Measurements from ENCODE around the gene DSC2. TPM values are rescaled to one million over a fixed set of nuclear protein-coding genes. Genes with fewer than 3 reads are reported as not detected.
"Not testable (repeated sequence)": the region's sequence is repeated elsewhere in the genome, so short reads cannot be mapped to it uniquely, and the experiment has no call there.

The DSC2 gene
- total RNA-seq (2014; rRNA removed; shearing (Covaris generic)): not detected in 2 replicates

DNA sequence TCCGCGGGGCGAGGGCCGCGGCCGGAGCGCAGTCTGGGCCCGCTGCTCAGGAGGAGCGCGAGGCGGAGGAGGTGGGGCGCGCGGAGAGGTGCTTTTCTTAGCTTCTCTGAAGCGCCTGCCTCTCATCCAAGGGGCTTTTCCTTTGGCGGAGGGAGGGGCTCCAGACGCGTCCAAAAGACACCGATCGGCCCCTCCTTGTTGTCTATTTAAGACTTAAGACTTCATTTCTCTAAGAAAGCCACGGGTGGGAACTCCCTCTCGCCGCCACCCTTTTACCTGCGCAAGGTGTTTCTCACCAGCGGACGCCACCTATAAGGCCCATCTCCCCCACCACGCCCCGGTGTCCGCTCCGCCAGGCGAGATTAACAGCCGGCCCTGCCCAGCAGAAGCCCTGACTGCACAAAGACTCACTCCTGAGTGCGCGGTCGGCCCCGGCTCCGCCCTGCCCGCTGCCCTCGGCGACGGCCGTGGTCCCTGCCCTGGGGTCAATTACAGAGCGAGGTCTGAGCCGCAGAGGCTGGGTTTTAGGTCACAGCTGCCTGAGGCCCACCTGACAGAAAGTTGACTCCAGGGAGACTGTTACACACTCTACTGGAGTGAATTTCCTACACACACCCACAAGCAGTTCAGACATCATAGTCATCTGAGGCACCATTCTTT lies at the start of gene DSC2:
DSC2 (minus strand) TSS at position 397 of the 660 bp plus-strand sequence. CDS start 450 bp downstream, outside the sequence.
- no peak for DNase-seq (ENCODE audit: low read depth)

DNA sequence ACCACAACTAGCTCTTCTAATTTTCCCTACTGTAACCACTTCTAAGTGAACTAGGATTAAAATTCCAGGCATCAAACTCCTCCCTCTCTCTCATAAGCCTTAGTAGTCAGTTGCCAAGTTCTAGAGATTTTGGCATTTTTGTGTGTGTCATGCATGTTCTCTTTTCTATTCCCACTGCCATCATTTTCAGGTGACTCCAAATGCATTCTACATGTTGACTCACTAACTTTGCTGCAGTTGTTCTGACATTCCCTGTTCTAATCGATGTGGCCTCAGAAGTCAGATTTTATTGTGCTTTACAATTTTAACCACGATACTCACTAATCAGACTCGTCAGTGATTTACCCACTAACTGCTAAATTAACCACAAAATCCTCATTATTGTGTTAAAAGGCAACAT lies 47.1 kb upstream of the DSC2 start:
- DNase-seq (ENCODE audit: low read depth): no peak

DNA sequence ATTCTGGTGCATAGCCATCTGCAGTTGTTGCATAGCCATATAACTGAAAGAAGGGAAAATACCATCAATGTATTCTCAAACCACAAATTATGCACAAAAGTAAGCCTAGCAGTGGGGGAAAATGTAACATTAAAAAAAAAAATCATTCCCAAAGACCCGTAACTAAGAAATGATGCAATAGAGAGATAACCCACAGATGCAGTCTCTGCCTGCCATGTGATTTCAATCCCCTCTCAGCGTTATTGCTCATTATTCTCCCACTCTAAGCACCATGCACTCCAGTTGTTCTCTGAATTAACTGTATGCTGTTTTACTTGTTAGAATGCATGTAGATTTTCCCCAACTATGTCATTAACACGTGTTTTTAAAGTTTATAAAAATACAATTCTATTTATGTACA lies 46.4 kb upstream of the DSC2 start:
- no peak for DNase-seq (ENCODE audit: low read depth)

GRCh38 chr18:31146809-31147208 lies 44.6 kb upstream of the DSC2 start:
- no peak for DNase-seq (ENCODE audit: low read depth)

GRCh38 chr18:31143025-31143424 lies 40.8 kb upstream of the DSC2 start:
- DNase-seq (ENCODE audit: low read depth): no peak

DNA sequence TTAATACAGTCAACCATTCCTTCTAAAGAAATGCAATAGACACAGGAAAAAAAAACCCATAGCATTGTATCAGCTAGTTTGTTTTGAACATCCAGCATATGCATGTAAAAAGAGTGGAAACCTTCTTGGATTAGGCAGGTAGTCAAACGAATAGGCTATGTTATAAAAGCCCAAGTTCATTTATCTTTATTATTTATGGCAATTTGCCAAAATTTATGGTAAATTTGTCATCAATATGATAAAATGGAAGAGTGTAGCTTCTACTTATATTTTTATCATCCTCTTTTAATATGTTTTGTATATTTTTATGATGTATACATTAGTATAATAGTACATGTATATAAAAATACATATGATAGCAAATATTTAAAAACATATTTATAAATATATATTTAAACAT lies 36.5 kb upstream of the DSC2 start:
- DNase-seq (ENCODE audit: low read depth): no peak

GRCh38 chr18:31134988-31135529 lies 32.8 kb upstream of the DSC2 start:
- DNase-seq (ENCODE audit: low read depth): no peak

DNA sequence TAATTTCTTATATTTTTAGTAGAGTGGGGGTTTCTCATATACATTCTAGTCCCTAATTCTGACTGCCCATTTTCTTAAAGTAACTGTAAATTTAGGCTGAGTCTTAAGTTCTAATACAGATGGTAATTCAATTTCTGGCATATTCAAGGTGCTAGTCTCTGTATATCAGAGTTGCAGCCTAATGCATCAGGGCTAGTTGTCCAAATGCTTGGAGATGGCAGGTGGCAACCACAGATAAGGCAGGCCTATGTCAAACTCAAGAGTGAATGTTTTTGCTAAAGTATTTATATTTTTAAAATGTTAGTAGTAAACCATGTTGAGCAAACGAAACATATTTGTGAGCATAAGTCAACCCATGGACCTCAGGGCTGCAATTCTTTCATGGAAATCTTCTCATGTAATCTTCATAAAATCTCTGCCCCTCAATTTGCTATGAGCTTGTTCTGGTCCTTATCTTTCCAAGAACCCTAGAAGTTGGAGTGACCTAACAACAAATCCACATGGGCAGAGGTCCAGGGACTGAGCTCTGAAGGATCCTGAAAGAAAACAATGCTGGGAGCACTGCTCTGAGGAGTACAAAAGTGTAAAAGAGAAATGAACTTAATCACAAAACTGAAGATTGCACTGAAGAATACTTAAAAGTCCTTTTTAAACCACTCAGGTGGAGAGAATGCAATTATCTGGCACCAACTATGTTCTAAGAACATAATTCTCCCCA lies 27.3 kb upstream of the DSC2 start:
- DNase-seq (ENCODE audit: low read depth): no peak

- no peak for DNase-seq (ENCODE audit: low read depth)
These were observed 23.7 kb upstream of the DSC2 start for GRCh38 chr18:31125878-31126277.

GRCh38 chr18:31123125-31123524 lies 20.9 kb upstream of the DSC2 start:
- not testable (repeated sequence) for DNase-seq (ENCODE audit: low read depth)

DNA sequence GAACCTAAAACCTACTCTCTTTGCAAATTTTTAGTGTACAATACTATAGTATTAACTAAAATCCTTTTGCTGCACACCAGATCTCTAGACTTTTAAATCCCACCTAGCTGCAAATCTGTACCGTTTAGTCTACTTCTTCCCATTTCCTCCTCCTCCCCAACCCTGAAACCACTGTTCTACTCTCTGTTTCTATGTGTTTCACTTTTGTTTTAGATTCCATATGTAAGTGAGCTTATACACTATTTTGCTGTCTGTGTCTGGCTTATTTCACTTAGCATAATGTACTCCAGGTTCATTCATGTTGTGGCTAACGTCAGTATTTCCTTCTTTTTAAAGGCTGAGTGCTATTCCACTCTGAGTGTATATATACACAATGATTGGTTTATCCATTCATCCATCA lies 18.4 kb upstream of the DSC2 start:
- no peak for DNase-seq (ENCODE audit: low read depth)

DNA sequence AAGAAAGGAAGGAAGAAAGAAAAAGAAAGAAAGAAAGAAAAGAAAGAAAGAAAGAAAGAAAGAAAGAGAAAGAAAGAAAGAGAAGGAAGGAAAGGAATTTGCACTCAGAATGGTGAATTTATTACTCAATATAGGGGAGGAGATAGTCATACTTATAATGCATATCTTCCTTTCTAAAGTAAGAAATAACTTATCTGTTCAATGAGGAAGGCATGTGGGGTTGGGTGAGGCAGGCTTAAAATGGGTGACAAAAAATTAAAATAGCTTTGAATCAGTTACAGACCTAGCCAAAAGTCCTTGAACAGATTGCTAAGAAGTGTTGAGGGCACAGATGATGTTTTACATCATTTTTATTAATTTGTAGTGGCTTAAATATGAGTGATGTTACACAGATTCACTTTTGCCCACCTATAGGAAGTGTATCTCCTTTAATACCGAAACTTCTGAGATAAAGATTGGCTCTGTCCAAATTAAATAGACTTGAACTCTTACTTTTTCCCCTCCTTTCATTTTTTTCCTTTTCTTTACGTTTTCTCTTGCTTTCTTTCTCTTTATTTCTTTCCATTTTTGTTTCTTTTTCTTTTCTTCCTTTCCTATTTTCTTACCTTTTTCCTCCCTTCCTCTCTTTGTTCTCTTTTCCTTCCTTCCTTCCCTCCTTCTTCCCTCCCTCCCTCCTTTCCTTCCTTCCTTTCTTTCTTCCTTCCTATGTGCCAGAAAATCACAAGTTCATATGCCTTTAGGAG lies 14.8 kb upstream of the DSC2 start:
- DNase-seq (ENCODE audit: low read depth): no peak

DNA sequence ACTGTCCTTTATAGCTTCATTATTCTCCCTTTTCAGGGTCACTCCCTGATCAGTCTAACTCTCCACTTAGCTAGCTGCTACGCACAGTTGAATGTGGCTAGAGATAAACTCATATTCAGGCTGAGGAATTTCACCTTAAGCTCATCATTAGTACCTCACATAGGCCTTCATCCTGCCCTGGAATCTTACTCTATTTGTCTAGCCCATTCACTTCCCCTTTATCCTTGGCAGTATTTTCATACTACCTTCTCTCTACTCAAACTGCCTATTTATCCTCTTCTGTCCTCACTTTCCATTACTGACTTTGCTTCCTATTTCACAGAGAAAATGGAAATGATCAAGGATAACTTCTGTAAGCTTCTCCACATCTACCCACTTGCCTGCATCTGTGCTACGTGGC lies 10.6 kb upstream of the DSC2 start:
- DNase-seq (ENCODE audit: low read depth): no peak

GRCh38 chr18:31105733-31106132 lies 3.5 kb upstream of the DSC2 start:
- no peak for DNase-seq (ENCODE audit: low read depth)

DNA sequence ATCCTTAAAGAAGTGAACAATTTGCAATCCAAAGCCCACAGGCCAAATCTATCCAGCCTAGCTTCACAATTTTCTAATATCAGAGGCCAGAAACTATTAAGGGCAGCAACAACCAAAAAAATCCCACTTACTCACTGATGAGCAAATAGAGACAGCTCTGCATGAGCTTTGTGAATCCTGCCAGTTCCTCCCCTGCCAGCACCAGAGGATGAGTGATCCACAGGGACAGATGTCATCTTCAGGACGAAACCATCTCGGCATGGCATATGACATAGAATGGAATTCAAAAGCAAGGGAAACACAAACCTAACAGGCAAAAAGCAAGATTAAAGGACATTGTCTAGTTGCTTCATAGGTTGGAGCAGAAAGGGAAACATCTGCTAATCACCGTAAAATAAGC lies 2.2 kb upstream of the DSC2 start:
- DNase-seq (ENCODE audit: low read depth): no peak

- no peak for DNase-seq (ENCODE audit: low read depth)
These were observed 1.2 kb upstream of the DSC2 start for GRCh38 chr18:31103423-31103822.

DNA sequence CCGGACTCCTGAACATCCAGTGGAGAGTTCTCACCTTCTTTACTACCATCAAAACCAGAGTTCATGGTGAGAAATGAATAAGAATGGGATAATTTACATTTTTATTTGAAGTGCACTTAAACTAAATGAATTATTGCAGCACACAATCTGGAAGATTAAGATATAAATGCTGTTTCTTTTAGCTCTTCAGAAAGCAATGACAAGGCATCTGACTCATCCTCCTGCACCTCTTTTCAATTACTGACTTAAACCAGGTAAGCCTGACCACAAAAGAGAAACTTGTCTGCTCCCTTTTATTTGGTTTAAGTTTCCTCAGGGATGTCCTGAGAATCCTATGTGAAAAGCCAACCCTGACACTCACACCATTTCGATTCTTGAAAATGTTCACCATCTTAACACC lies 720 bp upstream of the DSC2 start:
- DNase-seq (ENCODE audit: low read depth): no peak

DNA sequence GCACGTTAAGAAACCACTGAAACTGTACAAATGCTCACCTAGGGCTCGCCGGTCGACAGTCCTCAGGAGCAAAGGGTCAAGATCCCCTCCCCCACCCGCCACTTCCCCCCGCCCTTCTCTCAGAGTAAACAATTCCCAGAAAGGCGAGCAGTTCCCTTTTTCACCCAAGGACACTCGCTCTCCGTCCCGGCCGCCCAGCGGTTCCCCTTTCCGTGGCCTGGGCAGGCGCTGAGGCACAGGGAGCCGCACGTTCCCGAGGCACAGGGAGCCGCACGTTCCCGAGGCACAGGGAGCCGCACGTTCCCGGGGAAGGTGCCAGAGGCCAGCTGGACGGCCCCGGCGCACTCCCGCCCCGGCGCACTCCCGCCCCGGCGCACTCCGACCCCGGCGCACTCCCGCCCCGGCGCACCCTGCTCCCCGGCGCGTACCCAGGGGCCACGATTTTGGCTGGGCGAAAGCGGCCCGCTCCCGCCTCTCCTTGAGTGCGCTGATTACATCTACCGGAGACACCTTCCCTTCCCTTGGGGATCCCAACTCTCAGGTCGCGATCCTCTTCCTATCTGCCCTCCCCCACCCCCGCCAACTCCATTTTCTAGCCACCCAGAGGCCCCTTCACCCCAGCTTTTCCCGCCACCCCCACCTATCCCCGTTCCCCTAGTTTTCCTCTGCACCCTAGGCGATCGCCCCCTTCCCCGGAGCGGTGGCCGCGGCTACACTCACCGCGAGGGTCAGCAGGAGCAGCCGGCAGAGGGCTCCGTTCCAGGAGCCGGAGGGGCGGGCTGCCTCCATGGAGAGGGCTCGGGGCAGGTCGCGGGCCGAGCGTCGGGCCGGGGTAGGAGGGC lies 817 bp downstream of the DSC2 start:
- no peak for DNase-seq (ENCODE audit: low read depth)

DNA sequence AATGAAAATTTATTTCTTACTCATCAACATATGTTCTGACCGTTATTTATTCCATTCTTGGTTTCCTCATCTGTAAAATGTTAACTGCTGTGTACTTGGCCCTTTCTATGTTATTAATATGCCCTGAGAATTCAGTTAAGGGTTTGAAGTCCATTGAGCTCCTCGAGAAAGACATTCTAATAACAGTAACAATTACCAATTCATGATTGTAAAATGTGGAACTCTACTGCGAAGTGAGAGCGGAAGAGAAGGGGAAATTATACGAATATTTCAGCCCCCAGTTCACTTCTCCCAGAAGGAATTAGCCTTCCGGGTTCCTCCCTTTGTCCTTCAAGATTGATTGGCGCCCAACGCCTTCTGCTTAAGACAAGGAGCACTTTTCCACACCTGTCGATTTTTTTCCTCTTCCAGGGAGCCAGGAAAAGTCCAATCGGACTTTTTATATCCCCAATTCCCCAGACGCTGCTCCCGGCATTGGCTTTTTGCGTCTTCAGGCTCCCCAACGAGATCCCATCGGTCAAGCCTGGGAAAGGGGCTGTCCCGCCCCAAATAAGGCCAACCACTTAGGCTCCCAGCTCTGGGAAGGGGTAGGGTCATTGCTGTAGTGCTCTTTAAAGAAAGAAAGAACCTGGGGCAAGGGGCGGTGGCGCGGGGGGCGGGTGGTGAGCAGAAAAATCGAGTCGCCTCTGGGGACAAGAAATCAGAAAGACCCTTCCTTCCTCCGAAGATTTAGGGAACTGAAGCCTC lies 1.6 kb downstream of the DSC2 start:
- DNase-seq (ENCODE audit: low read depth): no peak

DNA sequence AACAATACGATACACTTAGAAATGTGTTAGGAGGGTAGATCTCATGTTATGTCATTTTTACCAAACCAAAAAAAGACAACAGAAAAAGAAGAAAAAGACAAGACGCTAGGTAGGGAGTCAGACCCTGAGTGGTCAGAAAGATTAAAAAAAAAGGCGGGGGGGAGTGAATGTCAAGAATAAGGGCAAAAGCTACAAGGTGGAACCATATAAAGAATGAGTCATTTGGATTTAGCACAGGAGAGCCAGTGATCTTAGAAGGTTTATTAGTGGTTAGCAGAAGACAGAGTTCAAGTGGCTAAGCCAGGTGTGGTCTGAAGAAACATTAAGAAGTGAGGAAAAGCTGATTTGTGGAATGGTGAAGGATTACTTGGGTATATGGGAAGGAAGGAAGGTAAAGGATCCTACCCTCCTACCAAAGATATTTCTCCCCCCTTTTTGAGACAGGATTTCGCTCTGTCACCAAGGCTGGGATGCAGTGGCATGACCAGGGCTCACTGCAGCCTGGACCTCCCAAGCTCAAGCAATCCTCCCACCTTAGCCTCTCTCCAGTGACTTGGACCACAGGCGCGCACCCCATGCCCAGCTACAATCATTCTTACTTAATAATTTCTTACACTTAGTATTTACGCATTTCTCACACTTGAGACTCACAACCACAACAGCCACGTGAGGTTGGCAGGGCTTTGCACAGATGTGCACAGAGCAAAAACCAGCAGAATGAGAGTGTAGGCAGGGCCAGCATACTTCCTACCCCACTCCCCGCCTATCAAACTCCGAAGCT lies 2.6 kb downstream of the DSC2 start:
- no peak for DNase-seq (ENCODE audit: low read depth)
